C4-2B (cell line): ENCODE measurements around the gene H6PD.

Experiments used
- ZFX ChIP-seq: fragments of 450-650 bp; IDR thresholded peaks from 2 replicates; pipeline ENCODE4 v1.6.1; 2017
- TF ChIP-seq, protein P1 (sequence below): fragments of 450-650 bp; conservative IDR thresholded peaks from 2 replicates; pipeline ENCODE4 v1.5.1; 2017; ENCODE audit warnings: mild to moderate bottlenecking

DNA sequence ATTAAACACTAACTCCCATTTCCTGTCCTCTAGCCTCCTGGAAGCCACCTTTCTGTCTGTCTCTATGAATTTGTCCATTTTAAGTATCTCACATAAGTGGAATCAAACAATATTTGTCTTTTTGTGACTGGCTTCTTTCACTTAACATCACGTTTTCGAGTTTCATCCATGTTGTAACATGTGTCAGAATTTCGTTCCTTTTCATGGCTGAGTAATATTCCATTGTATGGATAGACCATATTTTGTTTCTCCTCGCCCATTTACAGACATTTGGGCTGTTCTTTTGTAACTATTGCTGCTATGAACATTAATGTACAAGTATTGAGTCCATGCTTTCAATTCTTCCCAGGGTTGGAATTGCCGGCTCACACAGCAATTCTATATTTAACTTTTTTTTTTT, 15.7 kb upstream of the H6PD start:
- TF ChIP-seq, protein P1, sequence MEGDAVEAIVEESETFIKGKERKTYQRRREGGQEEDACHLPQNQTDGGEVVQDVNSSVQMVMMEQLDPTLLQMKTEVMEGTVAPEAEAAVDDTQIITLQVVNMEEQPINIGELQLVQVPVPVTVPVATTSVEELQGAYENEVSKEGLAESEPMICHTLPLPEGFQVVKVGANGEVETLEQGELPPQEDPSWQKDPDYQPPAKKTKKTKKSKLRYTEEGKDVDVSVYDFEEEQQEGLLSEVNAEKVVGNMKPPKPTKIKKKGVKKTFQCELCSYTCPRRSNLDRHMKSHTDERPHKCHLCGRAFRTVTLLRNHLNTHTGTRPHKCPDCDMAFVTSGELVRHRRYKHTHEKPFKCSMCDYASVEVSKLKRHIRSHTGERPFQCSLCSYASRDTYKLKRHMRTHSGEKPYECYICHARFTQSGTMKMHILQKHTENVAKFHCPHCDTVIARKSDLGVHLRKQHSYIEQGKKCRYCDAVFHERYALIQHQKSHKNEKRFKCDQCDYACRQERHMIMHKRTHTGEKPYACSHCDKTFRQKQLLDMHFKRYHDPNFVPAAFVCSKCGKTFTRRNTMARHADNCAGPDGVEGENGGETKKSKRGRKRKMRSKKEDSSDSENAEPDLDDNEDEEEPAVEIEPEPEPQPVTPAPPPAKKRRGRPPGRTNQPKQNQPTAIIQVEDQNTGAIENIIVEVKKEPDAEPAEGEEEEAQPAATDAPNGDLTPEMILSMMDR: no peak
- TF ChIP-seq ZFX: no peak
